RWPE2 (cell line): ENCODE results near the gene PDE8A.

Experiments used
- ATAC-seq: fragments of 200-7000 bp; cut with Tn5 transposase; 3 replicates; pipeline ENCODE4 v1.9.1; 2021; ENCODE audit warnings: low read depth
- DNase-seq: peaks from one replicate; pipeline ENCODE4 v3.0.0-alpha.2; 2020; ENCODE audit warnings: low spot score
- H3K27ac ChIP-seq: fragments of 450-650 bp; 2 replicates; pipeline ENCODE4 v1.5.1; 2017; ENCODE audit warnings: mild to moderate bottlenecking; ENCODE audit not compliant: poor library complexity, severe bottlenecking
- H3K27me3 ChIP-seq: fragments of 250-450 bp; sonication (Bioruptor Pico); 2 replicates; pipeline ENCODE4 v1.5.1; 2021; ENCODE audit warnings: mild to moderate bottlenecking, moderate library complexity; ENCODE audit not compliant: insufficient read depth, poor library complexity, severe bottlenecking
- H3K36me3 ChIP-seq: fragments of 250-450 bp; sonication (Bioruptor Pico); 2 replicates; pipeline ENCODE4 v1.5.1; 2020; ENCODE audit warnings: low read depth, mild to moderate bottlenecking, moderate library complexity
- H3K4me1 ChIP-seq: fragments of 250-450 bp; sonication (Bioruptor Pico); 2 replicates; pipeline ENCODE4 v1.5.1; 2021; ENCODE audit warnings: mild to moderate bottlenecking, moderate library complexity; ENCODE audit not compliant: insufficient read depth, poor library complexity, severe bottlenecking
- H3K4me3 ChIP-seq: fragments of 250-450 bp; sonication (Bioruptor Pico); 2 replicates; pipeline ENCODE4 v1.5.1; 2021; ENCODE audit warnings: mild to moderate bottlenecking, moderate library complexity; ENCODE audit not compliant: severe bottlenecking
- H3K9me3 ChIP-seq: fragments of 250-450 bp; sonication (Bioruptor Pico); 2 replicates; pipeline ENCODE4 v1.5.1; 2021; ENCODE audit warnings: mild to moderate bottlenecking, moderate library complexity; ENCODE audit not compliant: severe bottlenecking
- TF ChIP-seq, protein P1 (sequence below): fragments of 450-650 bp; IDR thresholded peaks from one replicate; pipeline ENCODE4 v1.5.1; 2017; ENCODE audit warnings: mild to moderate bottlenecking, moderate library complexity; ENCODE audit not compliant: poor library complexity, severe bottlenecking

The PDE8A gene

GRCh38 chr15:85116066-85116465, 134.4 kb downstream of the PDE8A start:
- ATAC-seq = peak; percentile 77
- Histone ChIP-seq H3K27ac (no peak overlapping the region), H3K9me3 (no peaks in the 10 kb centered on the region), H3K27me3 (no peaks in the 10 kb centered on the region), H3K4me3 (no peak overlapping the region), H3K4me1 (no peaks in the 10 kb centered on the region), H3K36me3 (peaks cover 47% of the 10 kb centered on the region)
- DNase-seq = no peak
- TF ChIP-seq, protein P1, sequence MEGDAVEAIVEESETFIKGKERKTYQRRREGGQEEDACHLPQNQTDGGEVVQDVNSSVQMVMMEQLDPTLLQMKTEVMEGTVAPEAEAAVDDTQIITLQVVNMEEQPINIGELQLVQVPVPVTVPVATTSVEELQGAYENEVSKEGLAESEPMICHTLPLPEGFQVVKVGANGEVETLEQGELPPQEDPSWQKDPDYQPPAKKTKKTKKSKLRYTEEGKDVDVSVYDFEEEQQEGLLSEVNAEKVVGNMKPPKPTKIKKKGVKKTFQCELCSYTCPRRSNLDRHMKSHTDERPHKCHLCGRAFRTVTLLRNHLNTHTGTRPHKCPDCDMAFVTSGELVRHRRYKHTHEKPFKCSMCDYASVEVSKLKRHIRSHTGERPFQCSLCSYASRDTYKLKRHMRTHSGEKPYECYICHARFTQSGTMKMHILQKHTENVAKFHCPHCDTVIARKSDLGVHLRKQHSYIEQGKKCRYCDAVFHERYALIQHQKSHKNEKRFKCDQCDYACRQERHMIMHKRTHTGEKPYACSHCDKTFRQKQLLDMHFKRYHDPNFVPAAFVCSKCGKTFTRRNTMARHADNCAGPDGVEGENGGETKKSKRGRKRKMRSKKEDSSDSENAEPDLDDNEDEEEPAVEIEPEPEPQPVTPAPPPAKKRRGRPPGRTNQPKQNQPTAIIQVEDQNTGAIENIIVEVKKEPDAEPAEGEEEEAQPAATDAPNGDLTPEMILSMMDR = no peak

DNA sequence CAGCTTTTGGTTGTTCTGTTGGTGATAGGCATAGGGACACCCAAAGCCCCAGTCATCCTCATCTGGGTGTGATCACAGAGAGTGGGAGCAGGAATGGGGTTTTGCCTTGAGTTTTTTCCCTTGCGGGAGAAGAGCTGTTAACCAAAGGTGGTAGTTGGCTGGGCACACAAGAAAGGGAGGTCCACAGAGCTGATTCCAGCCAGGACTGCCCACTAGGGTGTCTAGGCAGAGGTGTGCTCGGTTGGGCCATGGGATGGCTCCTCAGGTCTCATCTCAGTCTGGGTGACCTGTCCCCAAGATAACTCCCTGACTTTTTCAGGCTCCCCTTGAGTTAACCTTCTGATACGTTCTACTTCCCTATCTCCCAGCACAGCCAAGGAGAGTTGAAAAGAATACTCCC, 134.8 kb downstream of the PDE8A start:
- DNase-seq (no peak), ATAC-seq (no peak)
- Histone ChIP-seq H3K27me3 (no peaks in the 10 kb centered on the region), H3K36me3 (peaks cover 46% of the 10 kb centered on the region), H3K9me3 (no peaks in the 10 kb centered on the region), H3K4me1 (no peaks in the 10 kb centered on the region), H3K4me3 (no peak overlapping the region), H3K27ac (no peak overlapping the region)
- TF ChIP-seq, protein P1 = no peak

DNA sequence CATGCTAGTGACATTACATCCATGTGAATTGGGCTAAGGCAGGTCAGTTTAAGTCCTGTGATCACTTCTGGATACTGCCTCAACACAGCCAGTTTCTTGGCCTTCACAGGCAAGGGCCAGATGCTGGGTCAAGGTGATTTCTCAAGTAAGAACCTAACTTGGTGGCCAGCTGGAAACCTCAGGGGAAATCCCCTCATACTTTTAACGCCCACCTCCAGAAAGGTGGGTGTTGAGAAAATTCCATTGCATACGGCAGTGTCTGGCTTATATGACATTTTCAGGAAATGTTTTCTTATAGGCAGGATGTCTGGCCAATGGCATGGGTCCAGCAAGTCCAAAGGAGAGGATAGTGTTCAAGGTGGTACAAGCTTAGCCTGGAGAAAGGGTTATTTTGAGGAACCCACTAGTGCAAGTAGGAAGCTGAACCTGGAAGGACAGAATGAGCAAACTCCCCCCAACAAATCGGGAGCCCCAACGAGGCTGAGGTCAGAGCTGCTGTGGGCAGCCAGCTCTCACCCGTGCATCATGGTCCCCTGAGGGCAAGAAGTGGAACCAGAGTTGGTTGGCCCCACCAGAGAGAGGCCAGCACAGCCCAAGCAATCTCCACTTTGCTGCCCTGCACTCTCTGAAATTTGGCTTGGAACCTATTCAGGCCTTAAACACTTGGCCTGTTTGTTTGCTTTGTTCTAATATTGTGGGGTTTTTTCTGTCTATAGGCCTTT, 135.4 kb downstream of the PDE8A start:
- Histone ChIP-seq H3K36me3 (peaks cover 46% of the 10 kb centered on the region), H3K4me3 (no peak overlapping the region), H3K27ac (no peak overlapping the region), H3K27me3 (no peaks in the 10 kb centered on the region), H3K9me3 (no peaks in the 10 kb centered on the region), H3K4me1 (no peaks in the 10 kb centered on the region)
- DNase-seq = no peak
- ATAC-seq = no peak
- TF ChIP-seq, protein P1 = no peak

DNA sequence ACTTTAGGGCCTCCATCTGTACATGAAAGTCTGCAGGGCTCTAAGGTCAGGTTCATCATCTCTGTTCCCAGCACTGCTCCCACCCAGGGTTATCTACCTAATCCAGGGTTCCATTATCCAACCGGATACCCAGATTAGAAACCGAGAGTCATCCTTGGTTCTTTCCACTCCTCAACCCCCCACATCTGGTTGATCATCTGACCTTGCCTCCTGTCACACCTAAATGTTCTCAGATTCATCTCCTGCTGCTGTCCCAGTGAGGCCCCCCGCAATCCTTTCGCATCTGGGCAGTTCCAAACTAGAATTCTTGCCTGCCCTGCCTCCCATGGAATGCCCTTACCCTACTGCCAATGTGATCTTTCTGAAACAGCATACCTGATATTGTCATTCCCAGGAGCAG, 136.5 kb downstream of the PDE8A start:
- H3K36me3 ChIP-seq = peaks cover 46% of the 10 kb centered on the region
- no peak overlapping the region for H3K4me3 ChIP-seq
- TF ChIP-seq, protein P1 = no peak
- no peaks in the 10 kb centered on the region for H3K9me3 ChIP-seq
- no peaks in the 10 kb centered on the region for H3K27me3 ChIP-seq
- H3K27ac ChIP-seq = no peak overlapping the region
- ATAC-seq (no peak), DNase-seq (no peak)
- H3K4me1 ChIP-seq = no peaks in the 10 kb centered on the region

- ATAC-seq (no peak), DNase-seq (no peak)
- no peaks in the 10 kb centered on the region for H3K27me3 ChIP-seq
- H3K9me3 ChIP-seq = no peaks in the 10 kb centered on the region
- TF ChIP-seq, protein P1 = no peak
- H3K4me1 ChIP-seq = no peaks in the 10 kb centered on the region
- H3K4me3 ChIP-seq = no peak overlapping the region
- peaks cover 50% of the 10 kb centered on the region for H3K36me3 ChIP-seq
- no peak overlapping the region for H3K27ac ChIP-seq
Observed at GRCh38 chr15:85118581-85118980, 136.9 kb downstream of the PDE8A start.
